Measurements from ENCODE around the gene LMF1. TPM values are rescaled to one million over a fixed set of nuclear protein-coding genes. Genes with fewer than 3 reads are reported as not detected.

Gene LMF1
- total and polyA plus RNA-seq, 2 of the 13 experiments (the other 11 are each of a cell fraction or from before 2014, with no cell fraction given): 6.8 to 8.5 TPM

DNA sequence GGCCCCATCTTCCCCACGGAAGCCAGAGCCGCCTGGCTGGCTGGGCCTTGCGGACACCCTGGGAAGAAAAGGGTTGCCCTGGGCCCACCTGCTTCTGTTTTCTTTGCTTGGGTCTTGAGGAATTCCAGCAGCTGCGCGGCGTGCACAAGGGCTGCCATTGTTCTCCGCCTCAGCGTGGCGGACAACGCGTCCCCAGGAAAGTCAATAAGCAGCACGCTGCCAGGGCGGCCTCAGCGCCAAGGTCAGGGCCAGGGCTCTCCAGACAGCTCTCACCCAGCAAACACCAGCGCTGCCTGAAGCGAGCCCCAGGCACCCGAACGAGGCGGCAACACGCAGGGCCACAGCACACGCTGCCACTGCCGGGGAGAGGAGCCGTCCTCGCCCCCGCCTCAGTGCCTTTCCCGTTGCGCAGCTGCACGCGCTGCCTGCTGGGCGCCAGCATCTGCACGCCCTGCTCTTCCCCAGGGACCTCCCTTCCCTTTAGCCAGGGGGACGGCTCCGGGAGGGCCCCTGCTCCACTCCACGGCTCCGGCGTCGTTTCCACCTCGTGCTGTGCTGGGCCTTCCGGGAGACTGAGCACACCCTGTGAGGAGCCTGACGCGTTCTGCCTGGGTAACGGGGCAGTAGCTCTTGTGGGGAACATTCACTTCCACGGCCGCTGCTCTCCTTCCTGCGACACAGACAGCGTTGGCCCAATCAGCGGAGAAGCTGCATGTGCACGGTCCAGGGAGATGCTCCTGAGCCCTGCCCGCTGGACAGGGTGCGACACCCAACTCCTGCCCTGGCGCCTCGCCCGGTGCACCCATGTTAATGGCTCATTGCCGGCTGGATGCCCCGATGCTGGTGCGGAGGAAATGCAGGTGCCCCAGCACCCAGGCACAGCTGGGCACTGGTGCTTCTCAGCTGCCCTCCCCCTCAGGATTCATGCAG, 57.8 kb downstream of the LMF1 start (continued):
- TF ChIP-seq ATM (IDR thresholded peaks at IDR 0.05; ENCODE audit: borderline replicate concordance): no peak
- TF ChIP-seq NFKBIZ (CRISPR knock-in tag; IDR thresholded peaks at IDR 0.05): no peak
- no peak for TF ChIP-seq NFYC (CRISPR knock-in tag; IDR thresholded peaks at IDR 0.05)
- TF ChIP-seq, protein P1, sequence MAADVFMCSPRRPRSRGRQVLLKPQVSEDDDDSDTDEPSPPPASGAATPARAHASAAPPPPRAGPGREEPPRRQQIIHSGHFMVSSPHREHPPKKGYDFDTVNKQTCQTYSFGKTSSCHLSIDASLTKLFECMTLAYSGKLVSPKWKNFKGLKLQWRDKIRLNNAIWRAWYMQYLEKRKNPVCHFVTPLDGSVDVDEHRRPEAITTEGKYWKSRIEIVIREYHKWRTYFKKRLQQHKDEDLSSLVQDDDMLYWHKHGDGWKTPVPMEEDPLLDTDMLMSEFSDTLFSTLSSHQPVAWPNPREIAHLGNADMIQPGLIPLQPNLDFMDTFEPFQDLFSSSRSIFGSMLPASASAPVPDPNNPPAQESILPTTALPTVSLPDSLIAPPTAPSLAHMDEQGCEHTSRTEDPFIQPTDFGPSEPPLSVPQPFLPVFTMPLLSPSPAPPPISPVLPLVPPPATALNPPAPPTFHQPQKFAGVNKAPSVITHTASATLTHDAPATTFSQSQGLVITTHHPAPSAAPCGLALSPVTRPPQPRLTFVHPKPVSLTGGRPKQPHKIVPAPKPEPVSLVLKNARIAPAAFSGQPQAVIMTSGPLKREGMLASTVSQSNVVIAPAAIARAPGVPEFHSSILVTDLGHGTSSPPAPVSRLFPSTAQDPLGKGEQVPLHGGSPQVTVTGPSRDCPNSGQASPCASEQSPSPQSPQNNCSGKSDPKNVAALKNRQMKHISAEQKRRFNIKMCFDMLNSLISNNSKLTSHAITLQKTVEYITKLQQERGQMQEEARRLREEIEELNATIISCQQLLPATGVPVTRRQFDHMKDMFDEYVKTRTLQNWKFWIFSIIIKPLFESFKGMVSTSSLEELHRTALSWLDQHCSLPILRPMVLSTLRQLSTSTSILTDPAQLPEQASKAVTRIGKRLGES (CRISPR knock-in tag; IDR thresholded peaks at IDR 0.05; ENCODE audit: borderline replicate concordance): no peak
- TF ChIP-seq ZNF75D (CRISPR knock-in tag; IDR thresholded peaks at IDR 0.05; ENCODE audit: borderline replicate concordance): no peak
- TF ChIP-seq SIX1 (CRISPR knock-in tag; IDR thresholded peaks at IDR 0.05; ENCODE audit: borderline replicate concordance): peak; percentile 13; the same call in 1 of the 2 replicates
- peak; percentile 99 for TF ChIP-seq BCL6 (CRISPR knock-in tag; IDR thresholded peaks at IDR 0.05)
- peak; percentile 82 for TF ChIP-seq ZNF33B (CRISPR knock-in tag; IDR thresholded peaks at IDR 0.05)
- TF ChIP-seq, protein P2, sequence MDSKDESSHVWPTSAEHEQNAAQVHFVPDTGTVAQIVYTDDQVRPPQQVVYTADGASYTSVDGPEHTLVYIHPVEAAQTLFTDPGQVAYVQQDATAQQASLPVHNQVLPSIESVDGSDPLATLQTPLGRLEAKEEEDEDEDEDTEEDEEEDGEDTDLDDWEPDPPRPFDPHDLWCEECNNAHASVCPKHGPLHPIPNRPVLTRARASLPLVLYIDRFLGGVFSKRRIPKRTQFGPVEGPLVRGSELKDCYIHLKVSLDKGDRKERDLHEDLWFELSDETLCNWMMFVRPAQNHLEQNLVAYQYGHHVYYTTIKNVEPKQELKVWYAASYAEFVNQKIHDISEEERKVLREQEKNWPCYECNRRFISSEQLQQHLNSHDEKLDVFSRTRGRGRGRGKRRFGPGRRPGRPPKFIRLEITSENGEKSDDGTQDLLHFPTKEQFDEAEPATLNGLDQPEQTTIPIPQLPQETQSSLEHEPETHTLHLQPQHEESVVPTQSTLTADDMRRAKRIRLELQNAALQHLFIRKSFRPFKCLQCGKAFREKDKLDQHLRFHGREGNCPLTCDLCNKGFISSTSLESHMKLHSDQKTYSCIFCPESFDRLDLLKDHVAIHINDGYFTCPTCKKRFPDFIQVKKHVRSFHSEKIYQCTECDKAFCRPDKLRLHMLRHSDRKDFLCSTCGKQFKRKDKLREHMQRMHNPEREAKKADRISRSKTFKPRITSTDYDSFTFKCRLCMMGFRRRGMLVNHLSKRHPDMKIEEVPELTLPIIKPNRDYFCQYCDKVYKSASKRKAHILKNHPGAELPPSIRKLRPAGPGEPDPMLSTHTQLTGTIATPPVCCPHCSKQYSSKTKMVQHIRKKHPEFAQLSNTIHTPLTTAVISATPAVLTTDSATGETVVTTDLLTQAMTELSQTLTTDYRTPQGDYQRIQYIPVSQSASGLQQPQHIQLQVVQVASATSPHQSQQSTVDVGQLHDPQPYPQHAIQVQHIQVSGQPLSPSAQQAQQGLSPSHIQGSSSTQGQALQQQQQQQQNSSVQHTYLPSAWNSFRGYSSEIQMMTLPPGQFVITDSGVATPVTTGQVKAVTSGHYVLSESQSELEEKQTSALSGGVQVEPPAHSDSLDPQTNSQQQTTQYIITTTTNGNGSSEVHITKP (CRISPR knock-in tag; IDR thresholded peaks at IDR 0.05; ENCODE audit: low read depth): no peak
- TF ChIP-seq, protein P3, sequence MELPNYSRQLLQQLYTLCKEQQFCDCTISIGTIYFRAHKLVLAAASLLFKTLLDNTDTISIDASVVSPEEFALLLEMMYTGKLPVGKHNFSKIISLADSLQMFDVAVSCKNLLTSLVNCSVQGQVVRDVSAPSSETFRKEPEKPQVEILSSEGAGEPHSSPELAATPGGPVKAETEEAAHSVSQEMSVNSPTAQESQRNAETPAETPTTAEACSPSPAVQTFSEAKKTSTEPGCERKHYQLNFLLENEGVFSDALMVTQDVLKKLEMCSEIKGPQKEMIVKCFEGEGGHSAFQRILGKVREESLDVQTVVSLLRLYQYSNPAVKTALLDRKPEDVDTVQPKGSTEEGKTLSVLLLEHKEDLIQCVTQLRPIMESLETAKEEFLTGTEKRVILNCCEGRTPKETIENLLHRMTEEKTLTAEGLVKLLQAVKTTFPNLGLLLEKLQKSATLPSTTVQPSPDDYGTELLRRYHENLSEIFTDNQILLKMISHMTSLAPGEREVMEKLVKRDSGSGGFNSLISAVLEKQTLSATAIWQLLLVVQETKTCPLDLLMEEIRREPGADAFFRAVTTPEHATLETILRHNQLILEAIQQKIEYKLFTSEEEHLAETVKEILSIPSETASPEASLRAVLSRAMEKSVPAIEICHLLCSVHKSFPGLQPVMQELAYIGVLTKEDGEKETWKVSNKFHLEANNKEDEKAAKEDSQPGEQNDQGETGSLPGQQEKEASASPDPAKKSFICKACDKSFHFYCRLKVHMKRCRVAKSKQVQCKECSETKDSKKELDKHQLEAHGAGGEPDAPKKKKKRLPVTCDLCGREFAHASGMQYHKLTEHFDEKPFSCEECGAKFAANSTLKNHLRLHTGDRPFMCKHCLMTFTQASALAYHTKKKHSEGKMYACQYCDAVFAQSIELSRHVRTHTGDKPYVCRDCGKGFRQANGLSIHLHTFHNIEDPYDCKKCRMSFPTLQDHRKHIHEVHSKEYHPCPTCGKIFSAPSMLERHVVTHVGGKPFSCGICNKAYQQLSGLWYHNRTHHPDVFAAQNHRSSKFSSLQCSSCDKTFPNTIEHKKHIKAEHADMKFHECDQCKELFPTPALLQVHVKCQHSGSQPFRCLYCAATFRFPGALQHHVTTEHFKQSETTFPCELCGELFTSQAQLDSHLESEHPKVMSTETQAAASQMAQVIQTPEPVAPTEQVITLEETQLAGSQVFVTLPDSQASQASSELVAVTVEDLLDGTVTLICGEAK (IDR thresholded peaks at IDR 0.05): no peak
- TF ChIP-seq, protein P3 (CRISPR knock-in tag; IDR thresholded peaks at IDR 0.05): no peak
- no peak for TF ChIP-seq RBM22 (optimal IDR thresholded peaks at IDR 0.05; ENCODE audit: low read length)

All from HepG2 (cell line).